ENCODE data around the gene FAM83C.
"Not testable (repeated sequence)": the region's sequence is repeated elsewhere in the genome, so short reads cannot be mapped to it uniquely, and the experiment has no call there.

The FAM83C gene

GRCh38 chr20:35263532-35264341 lies 28.5 kb downstream of the FAM83C start:
- DNase-seq = no peak

- not testable (repeated sequence) for DNase-seq
Measured at GRCh38 chr20:35262731-35263531, 29.3 kb downstream of the FAM83C start.

GRCh38 chr20:35262321-35262720 lies 29.9 kb downstream of the FAM83C start:
- DNase-seq = not testable (repeated sequence)

DNA sequence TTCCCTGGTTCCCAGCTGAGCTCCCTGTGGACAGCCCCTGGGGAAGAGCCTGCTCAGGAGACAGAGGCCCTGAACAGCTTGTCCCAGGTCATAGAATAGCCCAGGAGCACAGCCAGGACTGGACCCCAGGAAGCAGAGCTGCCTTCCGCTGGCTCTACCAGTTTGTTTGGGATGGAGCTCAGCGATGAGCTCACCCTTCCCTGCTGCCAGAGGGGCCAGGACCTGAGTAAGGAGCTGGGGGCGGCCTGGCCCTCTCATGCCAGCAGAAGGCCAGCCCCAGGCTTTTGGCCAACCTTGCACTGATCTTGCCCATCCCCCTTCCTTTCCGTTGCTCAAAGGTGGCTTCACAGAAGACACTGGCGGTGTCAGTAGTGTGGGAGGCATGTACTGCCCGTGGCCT lies 31.8 kb downstream of the FAM83C start:
- DNase-seq = no peak

DNA sequence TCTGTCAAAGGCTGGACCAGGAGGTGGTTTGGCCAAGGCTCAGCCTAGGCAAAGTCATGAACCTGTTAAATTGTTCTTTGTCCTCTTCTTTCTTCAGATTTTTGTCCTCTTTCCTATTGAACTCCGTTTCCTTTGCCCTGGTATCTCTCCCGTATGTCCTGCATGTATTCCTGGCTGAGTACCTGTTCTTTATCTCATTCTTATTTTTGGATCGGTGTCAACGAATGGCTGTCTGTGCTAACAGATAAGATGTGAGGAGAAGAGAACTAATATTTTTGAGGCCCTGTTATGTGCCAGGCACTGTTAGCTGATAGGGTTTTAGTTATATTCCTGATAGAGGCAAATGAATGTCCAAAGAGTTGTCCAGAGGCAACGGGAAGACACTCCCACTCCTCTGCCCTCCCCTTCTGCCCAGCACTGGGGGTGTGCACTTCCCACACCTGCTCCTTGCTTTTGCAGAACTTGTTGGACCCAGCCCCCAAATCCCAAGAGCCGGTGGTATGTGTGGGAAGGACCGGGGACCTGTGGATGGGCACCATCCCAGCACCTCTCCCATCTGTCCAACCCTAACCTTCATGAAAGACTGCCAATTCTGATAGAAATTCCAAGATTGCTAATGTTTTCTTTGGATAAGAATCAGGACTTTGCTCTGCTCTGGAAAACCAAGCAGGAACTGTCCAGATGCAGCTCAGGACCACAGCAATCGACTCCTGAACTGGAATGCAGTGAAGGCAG lies 34.9 kb downstream of the FAM83C start:
- no peak for DNase-seq

DNA sequence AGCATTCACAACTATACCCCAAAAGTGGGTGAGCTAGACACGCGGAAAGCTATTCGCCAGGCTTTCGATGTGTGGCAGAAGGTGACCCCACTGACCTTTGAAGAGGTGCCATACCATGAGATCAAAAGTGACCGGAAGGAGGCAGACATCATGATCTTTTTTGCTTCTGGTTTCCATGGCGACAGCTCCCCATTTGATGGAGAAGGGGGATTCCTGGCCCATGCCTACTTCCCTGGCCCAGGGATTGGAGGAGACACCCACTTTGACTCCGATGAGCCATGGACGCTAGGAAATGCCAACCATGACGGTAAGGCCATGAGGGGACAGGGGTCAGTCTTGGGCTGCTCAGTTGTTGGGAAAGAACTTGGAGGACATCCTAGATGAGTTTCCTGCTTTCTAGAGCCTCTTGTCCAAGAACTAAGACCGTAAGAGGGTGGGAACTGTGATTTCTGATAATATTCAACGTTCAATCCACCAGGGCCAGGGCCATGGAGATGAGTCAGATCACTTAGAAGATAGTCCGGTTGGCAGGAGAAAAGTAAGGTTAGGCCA lies 37.7 kb downstream of the FAM83C start:
- DNase-seq = no peak

GRCh38 chr20:35253010-35253409 lies 39.2 kb downstream of the FAM83C start:
- no peak for DNase-seq

GRCh38 chr20:35252598-35252997 lies 39.6 kb downstream of the FAM83C start:
- not testable (repeated sequence) for DNase-seq

DNA sequence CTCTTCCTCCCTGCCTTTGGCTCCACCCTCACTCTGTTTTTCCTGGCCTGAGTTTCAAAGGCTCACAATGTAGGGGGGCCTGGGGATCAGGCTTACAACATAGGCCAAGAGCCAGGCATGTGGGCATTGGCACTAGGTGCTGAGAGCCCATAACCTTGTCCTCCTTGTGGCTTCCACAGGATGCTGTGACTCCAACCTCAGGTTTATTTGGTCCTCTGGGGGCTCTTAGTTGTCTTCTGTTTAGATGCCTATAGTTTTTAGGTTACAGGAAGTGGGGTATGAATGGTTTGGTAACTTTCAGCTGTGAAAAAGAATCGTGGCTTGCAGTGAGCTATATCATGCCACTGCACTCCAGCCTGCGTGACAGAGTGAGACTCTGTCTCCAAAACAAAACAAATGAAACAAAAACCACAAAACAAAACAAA lies 40.2 kb downstream of the FAM83C start:
- DNase-seq = no peak

- no peak for DNase-seq
Measured at GRCh38 chr20:35251613-35251940, 40.6 kb downstream of the FAM83C start.

- no peak for DNase-seq
Measured at GRCh38 chr20:35248641-35249475, 43.4 kb downstream of the FAM83C start.

DNA sequence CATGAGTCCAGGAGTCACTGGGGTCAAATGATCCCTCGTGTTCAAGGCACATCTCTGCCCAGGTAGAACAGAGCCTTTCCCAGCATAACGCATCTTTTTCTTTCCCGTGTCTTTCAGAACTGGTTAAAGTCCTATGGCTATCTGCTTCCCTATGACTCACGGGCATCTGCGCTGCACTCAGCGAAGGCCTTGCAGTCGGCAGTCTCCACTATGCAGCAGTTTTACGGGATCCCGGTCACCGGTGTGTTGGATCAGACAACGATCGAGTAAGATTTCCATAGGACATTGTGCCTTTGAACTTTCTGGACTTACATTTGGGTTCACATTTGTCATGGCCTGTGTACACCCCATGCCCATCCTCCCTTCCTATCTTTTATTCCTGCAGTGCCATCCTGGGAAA lies 45.5 kb downstream of the FAM83C start:
- DNase-seq = no peak

- no peak for DNase-seq
Measured at GRCh38 chr20:35243986-35244385, 48.2 kb downstream of the FAM83C start.

DNA sequence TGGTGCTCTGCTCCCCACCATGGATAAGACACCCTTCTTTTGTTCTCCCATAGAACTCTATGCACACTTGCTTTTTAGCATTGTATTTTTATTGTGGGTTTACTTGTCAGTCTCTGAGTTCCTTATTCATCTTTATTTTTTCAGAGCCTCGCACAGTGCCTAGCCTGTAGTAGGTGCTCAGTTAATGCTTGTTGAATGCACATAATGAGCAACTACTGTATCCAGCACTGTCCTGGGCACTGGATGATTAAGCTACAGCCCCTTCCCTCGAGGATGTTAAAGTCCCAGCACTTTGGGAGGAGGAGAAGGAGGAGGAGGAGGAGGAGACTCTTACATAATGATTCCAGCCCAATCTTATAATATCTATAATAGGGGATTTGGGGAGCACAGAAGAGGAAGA lies 48.9 kb downstream of the FAM83C start:
- DNase-seq = no peak

- no peak for DNase-seq
Measured at GRCh38 chr20:35240811-35241293, 51.4 kb downstream of the FAM83C start.

- DNase-seq = no peak
Measured at GRCh38 chr20:35240083-35240810, 52.0 kb downstream of the FAM83C start.

GRCh38 chr20:35238735-35239134 lies 53.5 kb downstream of the FAM83C start:
- DNase-seq = no peak

DNA sequence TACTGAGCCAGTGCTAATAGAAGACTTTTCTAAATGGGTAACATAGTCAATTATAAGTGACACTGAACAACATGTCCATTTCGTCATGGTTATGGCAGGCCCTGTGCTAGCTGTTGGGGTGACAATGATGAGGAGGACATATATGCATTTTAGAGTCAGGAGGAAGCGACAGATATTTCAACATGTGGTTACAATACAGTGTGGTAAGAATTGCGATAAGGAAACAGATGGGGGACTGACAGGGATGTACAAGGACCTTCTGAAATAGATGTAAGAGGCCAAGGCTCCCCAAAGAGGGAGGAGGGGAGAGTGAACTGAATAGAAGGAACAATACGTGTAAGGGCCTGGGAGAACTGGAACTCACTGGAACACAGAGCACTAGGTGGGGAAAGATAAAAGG lies 54.1 kb downstream of the FAM83C start:
- DNase-seq = no peak

GRCh38 chr20:35237486-35237885 lies 54.7 kb downstream of the FAM83C start:
- DNase-seq = no peak

DNA sequence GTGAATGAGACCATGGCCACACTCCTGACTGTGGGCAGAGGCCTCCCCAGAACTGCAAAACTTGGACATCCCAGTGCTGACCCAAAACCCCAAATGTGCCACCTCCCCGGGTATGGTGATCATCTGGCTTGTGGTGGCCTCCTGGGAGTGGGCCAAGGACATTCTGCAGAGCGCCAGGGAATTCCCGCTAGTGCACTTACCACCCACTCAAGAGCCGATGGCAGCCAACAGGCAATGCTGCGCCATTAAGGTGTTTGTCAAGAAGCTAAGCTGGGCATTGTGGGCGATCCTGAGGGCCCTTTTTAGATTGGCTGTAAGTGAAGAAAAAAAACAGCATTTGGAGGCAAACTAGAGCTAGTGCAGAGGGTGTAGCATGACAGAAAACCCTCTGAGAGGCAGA lies 56.3 kb downstream of the FAM83C start:
- no peak for DNase-seq

Measured in stimulated activated CD4-positive, alpha-beta T cell treated with anti-CD3 and anti-CD28 coated beads, Interleukin-4, amount 100 ng/mL, for 4 hours (primary cell).